ENCODE measurements around the gene DRAP1. TPM values are rescaled to one million over a fixed set of nuclear protein-coding genes. Genes with fewer than 3 reads are reported as not detected.

The DRAP1 gene
- total RNA-seq, 1 donor from 2014 or later = 59.2 TPM

DNA sequence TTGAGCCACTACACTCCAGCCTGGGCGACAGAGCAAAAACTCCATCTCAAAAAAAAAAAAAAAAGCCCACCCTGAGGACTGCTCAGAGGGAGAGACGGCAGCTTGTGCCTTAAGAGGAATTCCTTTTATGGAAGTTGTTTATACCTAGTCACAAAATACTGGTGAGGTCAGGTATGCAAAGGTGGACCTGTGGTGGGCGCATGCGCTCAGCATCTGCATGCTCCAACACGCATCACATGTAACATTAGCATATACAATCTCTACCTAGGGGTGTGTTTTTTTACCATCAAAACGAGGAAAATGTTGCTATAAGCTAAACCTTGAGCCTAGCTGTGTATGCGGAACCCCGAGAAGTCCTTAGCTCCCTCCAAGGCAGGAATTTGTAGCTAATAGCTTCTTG, 35.5 kb downstream of the DRAP1 start:
- no peak for DNase-seq (ENCODE audit: extremely low spot score in 2 of 2)
- no peak for TF ChIP-seq POLR2AphosphoS5 (IDR thresholded peaks at IDR 0.05; ENCODE audit: insufficient read depth in 1 of 2, low read depth in 1 of 2)
- TF ChIP-seq POLR2A (IDR thresholded peaks at IDR 0.05) = no peak
- TF ChIP-seq, protein P1, sequence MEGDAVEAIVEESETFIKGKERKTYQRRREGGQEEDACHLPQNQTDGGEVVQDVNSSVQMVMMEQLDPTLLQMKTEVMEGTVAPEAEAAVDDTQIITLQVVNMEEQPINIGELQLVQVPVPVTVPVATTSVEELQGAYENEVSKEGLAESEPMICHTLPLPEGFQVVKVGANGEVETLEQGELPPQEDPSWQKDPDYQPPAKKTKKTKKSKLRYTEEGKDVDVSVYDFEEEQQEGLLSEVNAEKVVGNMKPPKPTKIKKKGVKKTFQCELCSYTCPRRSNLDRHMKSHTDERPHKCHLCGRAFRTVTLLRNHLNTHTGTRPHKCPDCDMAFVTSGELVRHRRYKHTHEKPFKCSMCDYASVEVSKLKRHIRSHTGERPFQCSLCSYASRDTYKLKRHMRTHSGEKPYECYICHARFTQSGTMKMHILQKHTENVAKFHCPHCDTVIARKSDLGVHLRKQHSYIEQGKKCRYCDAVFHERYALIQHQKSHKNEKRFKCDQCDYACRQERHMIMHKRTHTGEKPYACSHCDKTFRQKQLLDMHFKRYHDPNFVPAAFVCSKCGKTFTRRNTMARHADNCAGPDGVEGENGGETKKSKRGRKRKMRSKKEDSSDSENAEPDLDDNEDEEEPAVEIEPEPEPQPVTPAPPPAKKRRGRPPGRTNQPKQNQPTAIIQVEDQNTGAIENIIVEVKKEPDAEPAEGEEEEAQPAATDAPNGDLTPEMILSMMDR (IDR thresholded peaks at IDR 0.05) = no peak
- intact Hi-C loops (cut with DNase I) = no loop called here
- no peaks in the 10 kb centered on the region for H3K4me1 ChIP-seq
- no peak overlapping the region for H3K4me3 ChIP-seq
- H3K27ac ChIP-seq = no peak overlapping the region
- H3K9me3 ChIP-seq = no peaks in the 10 kb centered on the region
- no peaks in the 10 kb centered on the region for H3K27me3 ChIP-seq
- no peaks in the 10 kb centered on the region for H3K36me3 ChIP-seq

DNA sequence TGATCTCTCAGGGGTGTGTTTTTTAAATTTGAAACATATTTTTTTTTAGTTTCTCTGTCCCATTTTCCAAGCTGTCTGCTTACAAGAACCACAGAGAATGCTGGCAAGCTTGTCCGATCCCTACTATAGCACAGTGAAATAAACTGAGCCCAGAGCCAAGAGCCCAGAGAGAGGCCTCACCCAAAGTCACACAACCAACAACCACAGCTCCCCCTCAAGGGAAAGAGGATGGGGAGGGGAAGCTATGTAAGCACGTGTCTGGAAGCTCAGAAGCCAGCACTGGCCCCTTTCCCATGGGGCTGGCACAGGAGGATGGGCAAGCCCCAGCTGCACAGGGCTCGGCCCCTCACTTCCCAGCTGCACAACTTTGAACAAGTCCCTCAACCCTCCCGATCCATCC, 39.1 kb downstream of the DRAP1 start:
- intact Hi-C loops (cut with DNase I) = no loop called here
- Histone ChIP-seq H3K4me1 (peaks cover 20% of the 10 kb centered on the region), H3K4me3 (no peak overlapping the region), H3K9me3 (no peaks in the 10 kb centered on the region), H3K27me3 (no peaks in the 10 kb centered on the region), H3K27ac (no peak overlapping the region), H3K36me3 (no peaks in the 10 kb centered on the region)
- TF ChIP-seq POLR2A (IDR thresholded peaks at IDR 0.05) (no peak), POLR2AphosphoS5 (IDR thresholded peaks at IDR 0.05; ENCODE audit: insufficient read depth in 1 of 2, low read depth in 1 of 2) (no peak)
- TF ChIP-seq, protein P1 (IDR thresholded peaks at IDR 0.05) = no peak
- no peak for DNase-seq (ENCODE audit: extremely low spot score in 2 of 2)

DNA sequence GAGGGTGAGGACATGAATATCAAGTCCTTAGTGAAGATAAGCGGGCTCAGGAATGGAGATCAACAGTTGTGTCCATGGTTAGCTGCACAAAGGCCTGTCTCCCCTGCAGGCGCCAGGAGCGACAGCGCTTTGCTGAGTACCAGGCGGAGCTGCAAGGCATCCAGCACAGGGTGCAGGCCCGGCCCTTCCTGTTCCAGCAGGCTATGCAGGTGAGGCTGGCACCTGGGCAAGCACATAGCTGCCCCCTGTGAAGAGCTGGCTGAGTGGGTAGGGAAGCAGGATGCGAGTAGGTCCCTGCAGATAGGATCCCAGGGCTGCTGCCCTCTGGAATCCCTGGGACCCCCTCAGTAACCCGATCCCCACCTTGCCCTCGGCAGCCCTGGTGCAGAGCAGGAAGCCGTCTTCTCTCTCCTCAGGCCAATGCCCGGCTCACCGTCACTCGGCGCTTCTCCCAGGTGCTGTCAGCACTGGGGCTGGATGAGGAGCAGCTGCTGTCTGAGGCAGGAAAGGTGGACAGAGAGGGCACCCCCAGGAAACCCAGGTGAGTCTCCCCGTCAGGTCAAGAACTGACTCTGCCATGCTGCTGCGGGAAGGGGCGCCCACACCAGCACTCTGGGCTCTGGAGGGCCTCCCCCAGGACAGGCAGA, 39.7 kb downstream of the DRAP1 start:
- Histone ChIP-seq H3K4me3 (no peak overlapping the region), H3K27ac (no peak overlapping the region), H3K36me3 (no peaks in the 10 kb centered on the region), H3K27me3 (no peaks in the 10 kb centered on the region), H3K9me3 (no peaks in the 10 kb centered on the region), H3K4me1 (peaks cover 26% of the 10 kb centered on the region)
- intact Hi-C loops (cut with DNase I) = no loop called here
- no peak for DNase-seq (ENCODE audit: extremely low spot score in 2 of 2)
- no peak for TF ChIP-seq POLR2AphosphoS5 (IDR thresholded peaks at IDR 0.05; ENCODE audit: insufficient read depth in 1 of 2, low read depth in 1 of 2)
- TF ChIP-seq, protein P1 (IDR thresholded peaks at IDR 0.05) = no peak
- no peak for TF ChIP-seq POLR2A (IDR thresholded peaks at IDR 0.05)

DNA sequence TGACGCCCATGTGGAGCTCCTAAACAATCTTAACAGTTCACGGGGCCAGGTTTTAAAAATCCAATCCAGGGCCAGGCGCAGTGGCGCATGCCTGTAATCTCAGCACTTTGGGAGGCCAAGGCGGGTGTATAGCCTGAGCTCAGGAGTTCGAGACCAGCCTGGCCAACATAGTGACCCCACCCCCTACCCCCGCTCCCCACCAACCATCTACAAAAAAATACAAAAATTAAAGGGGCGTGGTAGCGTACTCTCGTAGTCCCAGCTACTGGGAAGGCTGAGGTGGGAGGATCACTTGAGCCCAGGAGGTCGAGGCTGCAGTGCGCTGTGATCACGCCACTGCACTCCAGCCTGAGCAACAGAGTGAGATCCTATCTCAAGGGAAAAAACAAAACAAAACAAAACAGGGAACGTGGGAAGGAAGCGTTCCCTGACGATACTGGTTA, 41.6 kb downstream of the DRAP1 start:
- Histone ChIP-seq H3K27me3 (no peaks in the 10 kb centered on the region), H3K4me1 (peaks cover 33% of the 10 kb centered on the region), H3K27ac (peak overlapping the region; percentile 78), H3K9me3 (no peaks in the 10 kb centered on the region), H3K4me3 (peak overlapping the region; percentile 89 to 95), H3K36me3 (peaks cover 0 to 19% of the 10 kb centered on the region in 2 donors)
- no peak for DNase-seq (ENCODE audit: extremely low spot score in 2 of 2)
- intact Hi-C loops (cut with DNase I) = loop anchor here (5.0 kb wide), 1 partner anchor 39 kb away; no protein-coding TSS in a partner anchor
- no peak for TF ChIP-seq POLR2AphosphoS5 (IDR thresholded peaks at IDR 0.05; ENCODE audit: insufficient read depth in 1 of 2, low read depth in 1 of 2)
- TF ChIP-seq, protein P1 (IDR thresholded peaks at IDR 0.05) = no peak
- TF ChIP-seq POLR2A (IDR thresholded peaks at IDR 0.05) = no peak
